Measurements from ENCODE around the gene TMEM248. TPM values are rescaled to one million over a fixed set of nuclear protein-coding genes. Genes with fewer than 3 reads are reported as not detected.
A peak's percentile ranks its signal among the peaks of the same experiment; 100 is the strongest.
"Not testable (repeated sequence)": the region's sequence is repeated elsewhere in the genome, so short reads cannot be mapped to it uniquely, and the experiment has no call there.

TMEM248 gene
- total and polyA plus RNA-seq, 10 donors: 21.5 to 142 (median 87.4) TPM

GRCh38 chr7:66994051-66994450, 73.0 kb downstream of the TMEM248 start:
- DNase-seq; H3K9me3 ChIP-seq; H3K27me3 ChIP-seq (replicated peaks in 1 of 7); intact Hi-C loops (cut with DNase I; ENCODE audit: low total_unique reads): not testable (repeated sequence)
- peak overlapping the region in 6 of 8 donors; percentile 96 to 99 (median 98) for H3K27ac ChIP-seq
- peaks cover 0 to 55% (median 47%) of the 10 kb centered on the region in 6 donors for H3K36me3 ChIP-seq
- H3K4me3 ChIP-seq: peak overlapping the region in 5 of 8 donors; percentile 76 to 96 (median 86)
- peaks cover 3 to 47% (median 33%) of the 10 kb centered on the region in 6 donors for H3K4me1 ChIP-seq
- 54 to 68% (median 65%) methylated on average over 5 of the region's 5 CpGs for WGBS, 5 donors

- TF ChIP-seq CTCF (IDR thresholded peaks at IDR 0.05 in 8 of 11, conservative IDR thresholded peaks at IDR 0.05 in 3 of 11) (peak in 7 of 11 experiments; percentile 28 to 56 (median 47)), POLR2AphosphoS5 (IDR thresholded peaks at IDR 0.05) (peak in 1 of 3 donors; percentile 87), POLR2A (IDR thresholded peaks at IDR 0.05) (peak in 1 of 3 donors; percentile 80)
Measured at GRCh38 chr7:66994691-66995049, 73.6 kb downstream of the TMEM248 start.

GRCh38 chr7:66995050-66995776, 74.2 kb downstream of the TMEM248 start, which contains the start of gene SBDS:
Gene SBDS (minus strand): TSS chr7:66995586. CDS start chr7:66995417, 169 bp downstream.
- intact Hi-C loops (cut with DNase I; ENCODE audit: low total_unique reads); H3K27me3 ChIP-seq (replicated peaks in 1 of 7); H3K9me3 ChIP-seq: not testable (repeated sequence)
- peak; percentile 97 for DNase-seq
- TF ChIP-seq POLR2A (IDR thresholded peaks at IDR 0.05): peak; percentile 76 to 98 (median 94)
- TF ChIP-seq CTCF (IDR thresholded peaks at IDR 0.05 in 8 of 11, conservative IDR thresholded peaks at IDR 0.05 in 3 of 11): peak in 1 of 11 experiments; percentile 5
- TF ChIP-seq POLR2AphosphoS5 (IDR thresholded peaks at IDR 0.05): peak; percentile 99 to 100 (median 99)
- Histone ChIP-seq H3K27ac (peak within 1 kb of the TSS; percentile 96 to 99 (median 98)), H3K36me3 (peaks cover 0 to 55% (median 43%) of the 10 kb centered on the region in 6 donors), H3K4me1 (peaks cover 3 to 53% (median 33%) of the 10 kb centered on the region in 6 donors), H3K4me3 (peak within 1 kb of the TSS; percentile 59 to 96 (median 79))
- WGBS, 5 donors: 0 to 1% (median 0%) methylated on average over 29 to 59 of the region's 59 CpGs

More at GRCh38 chr7:66994691-66995049, 73.6 kb downstream of the TMEM248 start:
- H3K27me3 ChIP-seq (replicated peaks in 1 of 7); intact Hi-C loops (cut with DNase I; ENCODE audit: low total_unique reads); H3K9me3 ChIP-seq: not testable (repeated sequence)
- Histone ChIP-seq H3K4me1 (peaks cover 3 to 53% (median 33%) of the 10 kb centered on the region in 6 donors), H3K27ac (peak overlapping the region; percentile 96 to 99 (median 98)), H3K36me3 (peaks cover 0 to 55% (median 46%) of the 10 kb centered on the region in 6 donors), H3K4me3 (peak overlapping the region; percentile 59 to 96 (median 79))
- peak; percentile 80 for DNase-seq
- 0 to 4% (median 3%) methylated on average over 9 of the region's 9 CpGs for WGBS, 5 donors

GRCh38 chr7:66996444-66997191, 75.6 kb downstream of the TMEM248 start, which contains the start of gene TYW1:
Gene TYW1 (plus strand): TSS chr7:66996833. CDS start chr7:66996979, 146 bp downstream.
- Histone ChIP-seq H3K4me1 (peaks cover 3 to 51% (median 32%) of the 10 kb centered on the region in 6 donors), H3K36me3 (peaks cover 0 to 48% (median 30%) of the 10 kb centered on the region in 6 donors), H3K27ac (peak within 1 kb of the TSS; percentile 71 to 99 (median 98)), H3K4me3 (peak within 1 kb of the TSS; percentile 59 to 96 (median 79))
- TF ChIP-seq CTCF (IDR thresholded peaks at IDR 0.05 in 8 of 11, conservative IDR thresholded peaks at IDR 0.05 in 3 of 11) (peak in 3 of 11 experiments; percentile 13 to 43 (median 14)), POLR2A (IDR thresholded peaks at IDR 0.05) (peak in 2 of 3 donors; percentile 21 to 64), POLR2AphosphoS5 (IDR thresholded peaks at IDR 0.05) (peak; percentile 89 to 92 (median 91))
- H3K27me3 ChIP-seq (replicated peaks in 1 of 7); H3K9me3 ChIP-seq; intact Hi-C loops (cut with DNase I; ENCODE audit: low total_unique reads): not testable (repeated sequence)
- peak; percentile 98 for DNase-seq
- 0 to 1% (median 0%) methylated on average over 23 to 44 of the region's 44 CpGs for WGBS, 5 donors

Measured in spleen (tissue), 11 donors.